GM20000 (cell line): Measurements from ENCODE around the gene ASTN2.

Experiments
- DNase-seq: peaks from one replicate; pipeline ENCODE4 v3.0.0; 2012; ENCODE audit warnings: low spot score
- CTCF ChIP-seq: IDR thresholded peaks from 2 replicates; pipeline ENCODE4 v1.5.1; 2012; ENCODE audit warnings: mild to moderate bottlenecking, control low read depth; ENCODE audit errors: extremely low read depth, missing control alignments

ASTN2 gene

GRCh38 chr9:117325110-117325731 is 89.6 kb downstream of the ASTN2 start:
- TF ChIP-seq CTCF: no peak
- no peak for DNase-seq

- no peak for DNase-seq
- TF ChIP-seq CTCF: no peak
Measured at GRCh38 chr9:117323390-117323789, 91.5 kb downstream of the ASTN2 start.

GRCh38 chr9:117317192-117317591 is 97.7 kb downstream of the ASTN2 start:
- TF ChIP-seq CTCF: no peak
- no peak for DNase-seq

- DNase-seq: no peak
- no peak for TF ChIP-seq CTCF
Measured at GRCh38 chr9:117315236-117315635, 99.6 kb downstream of the ASTN2 start.

- no peak for DNase-seq
- TF ChIP-seq CTCF: no peak
Measured at GRCh38 chr9:117313989-117314388, 100.9 kb downstream of the ASTN2 start.

GRCh38 chr9:117307701-117308100 is 107.2 kb downstream of the ASTN2 start:
- no peak for TF ChIP-seq CTCF
- no peak for DNase-seq

- no peak for TF ChIP-seq CTCF
- no peak for DNase-seq
Measured at GRCh38 chr9:117306032-117306431, 108.8 kb downstream of the ASTN2 start.
